Dermis microvascular lymphatic vessel endothelial cell (primary cell): ENCODE measurements around the gene MRPL27. TPM values are rescaled to one million over a fixed set of nuclear protein-coding genes. Genes with fewer than 3 reads are reported as not detected.

Experiments used
- DNase-seq, 2 donors: peaks; one replicate each; pipeline versions ENCODE4 v3.0.0 to v3.0.0-alpha.2; 2010; ENCODE audit warnings: low read depth in 2 of 2
- total RNA-seq: library from RNA; depleted of rRNA; stranded (reverse); fragments of >200 nt; gene quantifications from 2 replicates; pipeline ENCODE4 v1.2.1, GENCODE V29; 2014

The MRPL27 gene
- total RNA-seq, 1 donor from 2014 or later = 59.8 TPM

- no peak for DNase-seq
Observed at GRCh38 chr17:50360486-50361115, 12.4 kb downstream of the MRPL27 start.

- DNase-seq = no peak
Observed at GRCh38 chr17:50359998-50360461, 13.0 kb downstream of the MRPL27 start.

GRCh38 chr17:50359005-50359699 is 13.8 kb downstream of the MRPL27 start:
- no peak for DNase-seq

GRCh38 chr17:50358177-50358576 is 14.8 kb downstream of the MRPL27 start:
- DNase-seq = no peak

GRCh38 chr17:50356892-50357510 is 16.0 kb downstream of the MRPL27 start:
- no peak for DNase-seq

- DNase-seq = no peak
Observed at GRCh38 chr17:50356418-50356817, 16.6 kb downstream of the MRPL27 start.

- DNase-seq = no peak
Observed at GRCh38 chr17:50355701-50356341, 17.2 kb downstream of the MRPL27 start.

- DNase-seq = no peak
Observed at GRCh38 chr17:50355336-50355700, 17.7 kb downstream of the MRPL27 start.

- no peak for DNase-seq
Observed at GRCh38 chr17:50354776-50355175, 18.2 kb downstream of the MRPL27 start.

GRCh38 chr17:50354198-50354597 is 18.8 kb downstream of the MRPL27 start:
- no peak for DNase-seq

- no peak for DNase-seq
Observed at GRCh38 chr17:50353600-50354195, 19.3 kb downstream of the MRPL27 start.

GRCh38 chr17:50352693-50353599 is 20.0 kb downstream of the MRPL27 start:
- DNase-seq = no peak

GRCh38 chr17:50352072-50352692 is 20.8 kb downstream of the MRPL27 start:
- DNase-seq = no peak

- no peak for DNase-seq
Observed at GRCh38 chr17:50350733-50351132, 22.3 kb downstream of the MRPL27 start.

GRCh38 chr17:50349243-50349600 is 23.8 kb downstream of the MRPL27 start:
- no peak for DNase-seq

- no peak for DNase-seq
Observed at GRCh38 chr17:50348522-50349242, 24.3 kb downstream of the MRPL27 start.

- DNase-seq = no peak
Observed at GRCh38 chr17:50347894-50348291, 25.1 kb downstream of the MRPL27 start.

- DNase-seq = no peak
Observed at GRCh38 chr17:50347117-50347893, 25.7 kb downstream of the MRPL27 start.
